Adrenal gland (tissue), 12 donors: ENCODE measurements around the gene CNTNAP2. TPM values are rescaled to one million over a fixed set of nuclear protein-coding genes. Genes with fewer than 3 reads are reported as not detected.
A peak's percentile ranks its signal among the peaks of the same experiment; 100 is the strongest.

Experiments
- DNase-seq, 7 donors: peaks; one replicate each; pipeline ENCODE4 v3.0.0-alpha.2; 2019 to 2020
- H3K27ac ChIP-seq, 5 donors: fragments of 200-600 bp; sonication (generic) in 4 of 5; 1 replicate in 3 of 5; 2 replicates in 2 of 5; pipeline versions ENCODE4 v1.5.1 to v1.8.0; 2016 to 2020; ENCODE audit warnings: mild to moderate bottlenecking in 1 of 5
- H3K27me3 ChIP-seq: fragments of 200-600 bp; 2 replicates; pipeline ENCODE4 v1.8.0; 2021
- H3K36me3 ChIP-seq, 2 donors: fragments of 200-600 bp; replicated peaks in 1 of 2; 1 replicate in 1 of 2; 2 replicates in 1 of 2; pipeline versions ENCODE4 v1.5.1 to v1.8.0; 2018 to 2022
- H3K4me1 ChIP-seq, 2 donors: fragments of 200-600 bp; replicated peaks in 1 of 2; 1 replicate in 1 of 2; 2 replicates in 1 of 2; pipeline versions ENCODE4 v1.5.1 to v1.8.0; 2018 to 2021
- H3K4me3 ChIP-seq, 4 donors: fragments of 200-600 bp; sonication (generic) in 3 of 4; one replicate each; pipeline ENCODE4 v1.5.1; 2016 to 2018
- H3K9me3 ChIP-seq, 3 donors: fragments of 200-600 bp; sonication (generic) in 1 of 3; replicated peaks in 1 of 3; 1 replicate in 2 of 3; 2 replicates in 1 of 3; pipeline versions ENCODE4 v1.5.1 to v1.8.0; 2016 to 2021
- CTCF ChIP-seq, 6 experiments: fragments of 450-650 bp in 4 of 6; fragments of 200-600 bp in 2 of 6; sonication (generic) in 1 of 6; IDR thresholded peaks; 1 replicate in 5 of 6; 2 replicates in 1 of 6; pipeline versions ENCODE4 v1.5.1 to v1.8.0; 2016 to 2021; ENCODE audit warnings: antibody characterized with exemption in 6 of 6, mild to moderate bottlenecking in 2 of 6, moderate library complexity in 1 of 6
- POLR2A ChIP-seq, 2 donors: fragments of 450-650 bp; IDR thresholded peaks; one replicate each; pipeline ENCODE4 v1.6.1; 2017; ENCODE audit warnings: antibody characterized with exemption in 2 of 2, mild to moderate bottlenecking in 2 of 2, moderate library complexity in 1 of 2
- WGBS, 4 donors: extraction: QIAGEN DNeasy Blood & Tissue Kit in 2 of 4; methylation state at CpG; one replicate each; pipeline versions ENCODE4 v1.1.5 to v1.1.7; 2013 to 2017; 5-methylcytosine and 5-hydroxymethylcytosine counted together
- intact Hi-C, 2 donors: fragments of 100-400 bp; cut with DNase I; formaldehyde crosslinking; loops; one replicate each; pipeline versions ENCODE4 v1.14.1 to v1.15.0; 2022 to 2023
- polyA plus RNA-seq, 3 donors: library from polyadenylated mRNA; stranded (reverse); fragments of 200-250 nt in 2 of 3; fragments of 350-450 nt in 1 of 3; fragmentation: Illumina TruSeq in 1 of 3; extraction: RNeasy Lipid Tissue Mini Kit (QIAGEN cat#74804) in 1 of 3; gene quantifications; one replicate each; pipeline ENCODE4 v1.2.3, GENCODE V29; 2013 to 2014
- total RNA-seq, 9 donors: library from RNA; depleted of rRNA in 4 of 9; stranded (reverse); fragments of >200 nt in 4 of 9; fragments of 120-200 nt in 1 of 9; fragmentation: NEBNext Ultra II Directional in 1 of 9; extraction: Animal tissue kit (Norgen Biotek cat#: 25700) in 1 of 9; gene quantifications; one replicate each; pipeline versions ENCODE4 v1.1.0 to v1.2.4, GENCODE V29; 2013 to 2023
- donor health status: healthy with polysubstance abuse.
- donor health status: Bipolar disorder and iron deficiency.
- donor health status: DM: yes; HTN: yes; CAD: no.
- donor health status: DM: no; HTN: no; CAD: no.
- donor health status: DM: no; HTN: no; CAD: no.
- donor health status: DM: yes; HTN: yes; CAD: no.

The CNTNAP2 gene
- total and polyA plus RNA-seq, 12 donors = 0.14 to 6.3 (median 1.8) TPM; not detected in 2

DNA sequence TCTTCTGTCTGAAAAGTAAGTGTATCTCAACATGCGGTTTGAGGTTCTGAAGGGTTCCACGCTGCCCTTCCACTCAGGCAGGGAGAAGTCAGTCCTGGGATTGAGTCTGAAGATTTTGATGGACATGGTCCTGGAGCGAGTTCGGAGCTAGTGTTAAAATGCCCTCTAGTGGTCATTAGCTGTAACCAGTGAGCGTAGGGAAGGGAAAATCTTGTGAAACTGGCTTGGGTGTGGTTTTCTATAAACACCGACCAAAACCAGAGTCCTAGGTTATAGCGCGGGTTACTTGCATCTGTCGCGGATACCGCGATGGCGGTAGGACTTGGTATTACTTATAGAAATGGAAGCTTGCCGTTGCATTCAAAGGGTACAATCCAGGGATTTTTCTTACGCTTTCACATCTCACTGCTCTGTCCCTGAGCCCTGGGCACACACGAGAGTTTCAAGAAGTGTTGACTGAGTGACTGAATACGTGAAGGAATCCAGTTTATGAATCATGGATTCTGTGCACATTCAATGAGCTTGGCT, 2125.8 kb downstream of the CNTNAP2 start:
- H3K9me3 ChIP-seq = no peaks in the 10 kb centered on the region
- peaks cover 0 to 5% of the 10 kb centered on the region in 2 donors for H3K4me1 ChIP-seq
- intact Hi-C loops = loop anchor here in 1 of 2 donors (10.0 kb wide), 2 partner anchors 98 to 138 kb away; no protein-coding TSS in a partner anchor
- H3K4me3 ChIP-seq = no peak overlapping the region
- peak in 5 of 7 donors; percentile 22 to 44 (median 30) for DNase-seq
- 4 to 9% (median 8%) methylated on average over 16 to 17 of the region's 17 CpGs for WGBS, 4 donors
- H3K36me3 ChIP-seq = no peaks in the 10 kb centered on the region
- TF ChIP-seq CTCF (IDR thresholded peaks at IDR 0.05) (peak; percentile 61 to 82 (median 73)), POLR2A (IDR thresholded peaks at IDR 0.05) (no peak)
- no peak overlapping the region for H3K27ac ChIP-seq
- H3K27me3 ChIP-seq = no peaks in the 10 kb centered on the region

DNA sequence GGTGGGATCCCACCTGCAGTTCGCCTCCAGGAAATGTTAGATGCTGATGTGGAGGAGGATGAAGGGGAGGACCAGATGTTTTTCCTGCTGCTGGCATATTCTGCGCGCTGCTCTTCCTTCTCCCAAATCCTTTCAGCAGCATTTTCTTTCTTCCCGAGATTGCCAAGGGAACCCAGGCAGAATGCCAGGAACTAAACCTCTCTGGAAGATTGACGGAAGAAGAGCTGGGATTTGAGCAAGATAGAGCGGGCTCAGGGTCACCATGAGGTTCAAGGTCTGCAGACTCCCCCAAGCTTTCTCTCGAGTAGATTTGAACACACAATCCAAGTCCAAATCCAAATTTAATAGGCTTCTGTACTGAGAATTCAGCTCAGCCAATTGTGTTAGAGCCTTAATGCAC, 2128.8 kb downstream of the CNTNAP2 start:
- 35 to 66% (median 62%) methylated on average over 7 of the region's 7 CpGs for WGBS, 4 donors
- intact Hi-C loops = loop anchor here in 1 of 2 donors (10.0 kb wide), 2 partner anchors 101 to 141 kb away; no protein-coding TSS in a partner anchor
- DNase-seq = no peak
- H3K27me3 ChIP-seq = no peaks in the 10 kb centered on the region
- H3K36me3 ChIP-seq = no peaks in the 10 kb centered on the region
- no peaks in the 10 kb centered on the region for H3K4me1 ChIP-seq
- H3K27ac ChIP-seq = no peak overlapping the region
- TF ChIP-seq POLR2A (IDR thresholded peaks at IDR 0.05) (no peak), CTCF (IDR thresholded peaks at IDR 0.05) (no peak)
- no peaks in the 10 kb centered on the region for H3K9me3 ChIP-seq
- H3K4me3 ChIP-seq = no peak overlapping the region

GRCh38 chr7:148253629-148254028, 2137.0 kb downstream of the CNTNAP2 start:
- Histone ChIP-seq H3K9me3 (no peaks in the 10 kb centered on the region), H3K27me3 (no peaks in the 10 kb centered on the region), H3K4me3 (no peak overlapping the region), H3K27ac (no peak overlapping the region), H3K36me3 (no peaks in the 10 kb centered on the region), H3K4me1 (no peaks in the 10 kb centered on the region)
- intact Hi-C loops = no loop called here
- no peak for DNase-seq
- WGBS, 4 donors = 84 to 92% (median 88%) methylated on average over 7 of the region's 7 CpGs
- TF ChIP-seq POLR2A (IDR thresholded peaks at IDR 0.05) (no peak), CTCF (IDR thresholded peaks at IDR 0.05) (no peak)

DNA sequence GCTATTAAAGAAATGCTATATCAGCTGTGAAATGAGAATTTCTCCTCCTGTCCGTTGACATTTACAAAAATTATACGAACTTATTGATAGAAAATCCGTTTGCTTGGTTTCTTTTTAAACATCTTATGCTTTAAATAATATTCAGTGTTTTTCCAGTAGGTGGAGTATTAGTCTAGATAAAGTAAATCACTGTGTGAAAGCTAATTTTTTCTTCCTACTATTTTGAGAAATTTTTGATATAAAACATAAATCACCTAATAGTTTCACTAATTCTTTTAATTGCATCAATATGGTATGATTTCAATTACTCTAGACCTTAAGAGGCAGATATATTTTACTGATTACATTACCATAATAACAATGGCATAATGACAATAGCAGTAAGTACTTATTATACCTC, 2138.7 kb downstream of the CNTNAP2 start:
- WGBS, 4 donors = 23 to 39% (median 32%) methylated on average over 3 of the region's 3 CpGs
- no peak for DNase-seq
- intact Hi-C loops = no loop called here
- no peak overlapping the region for H3K27ac ChIP-seq
- no peak overlapping the region for H3K4me3 ChIP-seq
- no peaks in the 10 kb centered on the region for H3K9me3 ChIP-seq
- H3K36me3 ChIP-seq = no peaks in the 10 kb centered on the region
- TF ChIP-seq POLR2A (IDR thresholded peaks at IDR 0.05) = no peak
- TF ChIP-seq CTCF (IDR thresholded peaks at IDR 0.05) = peak in 4 of 6 experiments; percentile 13 to 37 (median 29)
- H3K27me3 ChIP-seq = no peaks in the 10 kb centered on the region
- no peaks in the 10 kb centered on the region for H3K4me1 ChIP-seq
